Liver (tissue), 1 donor: ENCODE measurements around the gene HS6ST3.

Experiments used
- FOXA2 ChIP-seq: IDR thresholded peaks from 2 replicates; pipeline ENCODE4 v1.6.1; 2016; ENCODE audit warnings: antibody characterized with exemption
- TF ChIP-seq, protein P1 (sequence below): IDR thresholded peaks from 2 replicates; pipeline ENCODE4 v1.6.1; 2016; ENCODE audit warnings: antibody characterized with exemption, mild to moderate bottlenecking

DNA sequence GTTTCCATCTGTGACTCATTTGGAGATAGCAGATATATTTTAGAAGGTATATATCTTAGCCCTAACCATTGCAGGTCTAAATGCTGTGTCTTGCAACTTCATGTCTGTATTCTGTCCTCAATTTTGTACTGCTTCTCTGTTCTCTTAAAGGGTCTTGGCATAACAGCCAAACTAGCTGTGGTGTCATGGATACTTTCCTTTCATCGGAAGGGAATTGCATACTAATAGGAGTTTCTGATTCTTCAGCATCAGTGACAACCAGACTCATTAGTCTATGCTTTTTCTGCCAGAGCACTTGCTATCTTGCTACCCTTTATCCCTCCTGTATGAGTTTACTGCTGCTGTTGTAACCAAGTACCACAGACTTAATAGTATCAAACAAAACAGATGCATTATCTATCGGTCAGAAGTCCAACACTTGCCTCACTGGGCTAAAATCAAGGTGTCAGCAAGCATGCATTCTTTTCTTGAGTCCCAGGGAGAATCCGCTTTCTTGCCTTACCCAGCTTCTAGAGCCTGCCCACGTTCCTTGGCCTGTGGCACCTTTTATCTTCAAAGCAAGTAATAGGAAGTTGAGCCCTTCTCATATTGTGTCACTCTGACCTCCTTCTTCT, 253.1 kb downstream of the HS6ST3 start:
- no peak for TF ChIP-seq FOXA2
- TF ChIP-seq, protein P1, sequence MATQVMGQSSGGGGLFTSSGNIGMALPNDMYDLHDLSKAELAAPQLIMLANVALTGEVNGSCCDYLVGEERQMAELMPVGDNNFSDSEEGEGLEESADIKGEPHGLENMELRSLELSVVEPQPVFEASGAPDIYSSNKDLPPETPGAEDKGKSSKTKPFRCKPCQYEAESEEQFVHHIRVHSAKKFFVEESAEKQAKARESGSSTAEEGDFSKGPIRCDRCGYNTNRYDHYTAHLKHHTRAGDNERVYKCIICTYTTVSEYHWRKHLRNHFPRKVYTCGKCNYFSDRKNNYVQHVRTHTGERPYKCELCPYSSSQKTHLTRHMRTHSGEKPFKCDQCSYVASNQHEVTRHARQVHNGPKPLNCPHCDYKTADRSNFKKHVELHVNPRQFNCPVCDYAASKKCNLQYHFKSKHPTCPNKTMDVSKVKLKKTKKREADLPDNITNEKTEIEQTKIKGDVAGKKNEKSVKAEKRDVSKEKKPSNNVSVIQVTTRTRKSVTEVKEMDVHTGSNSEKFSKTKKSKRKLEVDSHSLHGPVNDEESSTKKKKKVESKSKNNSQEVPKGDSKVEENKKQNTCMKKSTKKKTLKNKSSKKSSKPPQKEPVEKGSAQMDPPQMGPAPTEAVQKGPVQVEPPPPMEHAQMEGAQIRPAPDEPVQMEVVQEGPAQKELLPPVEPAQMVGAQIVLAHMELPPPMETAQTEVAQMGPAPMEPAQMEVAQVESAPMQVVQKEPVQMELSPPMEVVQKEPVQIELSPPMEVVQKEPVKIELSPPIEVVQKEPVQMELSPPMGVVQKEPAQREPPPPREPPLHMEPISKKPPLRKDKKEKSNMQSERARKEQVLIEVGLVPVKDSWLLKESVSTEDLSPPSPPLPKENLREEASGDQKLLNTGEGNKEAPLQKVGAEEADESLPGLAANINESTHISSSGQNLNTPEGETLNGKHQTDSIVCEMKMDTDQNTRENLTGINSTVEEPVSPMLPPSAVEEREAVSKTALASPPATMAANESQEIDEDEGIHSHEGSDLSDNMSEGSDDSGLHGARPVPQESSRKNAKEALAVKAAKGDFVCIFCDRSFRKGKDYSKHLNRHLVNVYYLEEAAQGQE: no peak
